K562 (cell line): ENCODE data around the gene ARHGAP32. TPM values are rescaled to one million over a fixed set of nuclear protein-coding genes. Genes with fewer than 3 reads are reported as not detected.

ENCODE experiments used
- ESRRA ChIP-seq: fragments of 450-650 bp; IDR thresholded peaks from 2 replicates; pipeline ENCODE4 v1.6.1; 2014; ENCODE audit warnings: low read depth, mild to moderate bottlenecking, moderate library complexity, borderline replicate concordance
- GATAD2B ChIP-seq: fragments of 450-650 bp; IDR thresholded peaks from 2 replicates; pipeline ENCODE4 v1.6.1; 2017; ENCODE audit warnings: mild to moderate bottlenecking, borderline replicate concordance
- HLTF ChIP-seq: fragments of 450-650 bp; IDR thresholded peaks from 2 replicates; pipeline ENCODE4 v1.6.1; 2016
- POLR3A ChIP-seq: IDR thresholded peaks from 2 replicates; pipeline ENCODE4 v1.6.1; 2011; ENCODE audit warnings: borderline replicate concordance, mild to moderate bottlenecking, moderate library complexity; ENCODE audit not compliant: insufficient read length, insufficient read depth; ENCODE audit errors: extremely low read depth
- STAG1 ChIP-seq: sonication (generic); formaldehyde crosslinking; IDR thresholded peaks from 2 replicates; pipeline ENCODE4 v1.5.0; 2020; ENCODE audit warnings: missing genetic modification reagents, borderline replicate concordance
- ZNF384 ChIP-seq: IDR thresholded peaks from 2 replicates; pipeline ENCODE4 v1.6.1; 2012; ENCODE audit warnings: low read depth, low read length, improper control_type of control experiment
- polyA plus RNA-seq, 8 experiments: library from polyadenylated mRNA; depleted of rRNA in 4 of 8; stranded (reverse) in 5 of 8; unstranded in 3 of 8; fragments of >200 nt; fragmentation: Nextera tagmentation in 2 of 8; fragmentation: Illumina TruSeq in 1 of 8; extraction: Ambion mirVana in 2 of 8; extraction: Trizol in 1 of 8; gene quantifications; 2 replicates each; pipeline versions ENCODE4 v1.2.1 to v1.2.3, GENCODE V29; 2011 to 2014; ENCODE audit warnings: inconsistent platforms in 1 of 8, missing spikeins in 1 of 8
- total RNA-seq, 7 experiments: library from RNA; depleted of rRNA in 6 of 7; stranded (reverse); fragments of >200 nt in 6 of 7; fragmentation: Illumina TruSeq in 2 of 7; extraction: Trizol in 2 of 7; gene quantifications; 2 replicates each; pipeline versions ENCODE4 v1.2.1 to v1.2.3, GENCODE V29; 2011 to 2021; ENCODE audit warnings: low replicate concordance in 1 of 7
- TF ChIP-seq, protein P1 (sequence below): sonication (generic); formaldehyde crosslinking; IDR thresholded peaks from 2 replicates; pipeline ENCODE4 v1.8.1; 2023; ENCODE audit warnings: missing genetic modification reagents, mild to moderate bottlenecking, borderline replicate concordance

Gene ARHGAP32
- total and polyA plus RNA-seq, 9 of the 15 experiments (the other 6 are each of a cell fraction or from before 2014, with no cell fraction given) = 0.18 TPM; not detected in 8

- TF ChIP-seq, protein P1, sequence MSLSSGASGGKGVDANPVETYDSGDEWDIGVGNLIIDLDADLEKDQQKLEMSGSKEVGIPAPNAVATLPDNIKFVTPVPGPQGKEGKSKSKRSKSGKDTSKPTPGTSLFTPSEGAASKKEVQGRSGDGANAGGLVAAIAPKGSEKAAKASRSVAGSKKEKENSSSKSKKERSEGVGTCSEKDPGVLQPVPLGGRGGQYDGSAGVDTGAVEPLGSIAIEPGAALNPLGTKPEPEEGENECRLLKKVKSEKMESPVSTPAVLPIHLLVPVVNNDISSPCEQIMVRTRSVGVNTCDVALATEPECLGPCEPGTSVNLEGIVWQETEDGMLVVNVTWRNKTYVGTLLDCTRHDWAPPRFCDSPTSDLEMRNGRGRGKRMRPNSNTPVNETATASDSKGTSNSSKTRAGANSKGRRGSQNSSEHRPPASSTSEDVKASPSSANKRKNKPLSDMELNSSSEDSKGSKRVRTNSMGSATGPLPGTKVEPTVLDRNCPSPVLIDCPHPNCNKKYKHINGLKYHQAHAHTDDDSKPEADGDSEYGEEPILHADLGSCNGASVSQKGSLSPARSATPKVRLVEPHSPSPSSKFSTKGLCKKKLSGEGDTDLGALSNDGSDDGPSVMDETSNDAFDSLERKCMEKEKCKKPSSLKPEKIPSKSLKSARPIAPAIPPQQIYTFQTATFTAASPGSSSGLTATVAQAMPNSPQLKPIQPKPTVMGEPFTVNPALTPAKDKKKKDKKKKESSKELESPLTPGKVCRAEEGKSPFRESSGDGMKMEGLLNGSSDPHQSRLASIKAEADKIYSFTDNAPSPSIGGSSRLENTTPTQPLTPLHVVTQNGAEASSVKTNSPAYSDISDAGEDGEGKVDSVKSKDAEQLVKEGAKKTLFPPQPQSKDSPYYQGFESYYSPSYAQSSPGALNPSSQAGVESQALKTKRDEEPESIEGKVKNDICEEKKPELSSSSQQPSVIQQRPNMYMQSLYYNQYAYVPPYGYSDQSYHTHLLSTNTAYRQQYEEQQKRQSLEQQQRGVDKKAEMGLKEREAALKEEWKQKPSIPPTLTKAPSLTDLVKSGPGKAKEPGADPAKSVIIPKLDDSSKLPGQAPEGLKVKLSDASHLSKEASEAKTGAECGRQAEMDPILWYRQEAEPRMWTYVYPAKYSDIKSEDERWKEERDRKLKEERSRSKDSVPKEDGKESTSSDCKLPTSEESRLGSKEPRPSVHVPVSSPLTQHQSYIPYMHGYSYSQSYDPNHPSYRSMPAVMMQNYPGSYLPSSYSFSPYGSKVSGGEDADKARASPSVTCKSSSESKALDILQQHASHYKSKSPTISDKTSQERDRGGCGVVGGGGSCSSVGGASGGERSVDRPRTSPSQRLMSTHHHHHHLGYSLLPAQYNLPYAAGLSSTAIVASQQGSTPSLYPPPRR (CRISPR knock-in tag) = no peak
- TF ChIP-seq ZNF384 (no peak), POLR3A (no peak), ESRRA (no peak), HLTF (no peak), STAG1 (CRISPR knock-in tag) (no peak), GATAD2B (no peak)
These were observed 226.6 kb downstream of the ARHGAP32 start (continued) for GRCh38 chr11:128965485-128965884.
